ENCODE data around the gene NOS1.

GRCh38 chr12:117300174-117300573 lies 61.3 kb downstream of the NOS1 start:
- TF ChIP-seq, protein P1, sequence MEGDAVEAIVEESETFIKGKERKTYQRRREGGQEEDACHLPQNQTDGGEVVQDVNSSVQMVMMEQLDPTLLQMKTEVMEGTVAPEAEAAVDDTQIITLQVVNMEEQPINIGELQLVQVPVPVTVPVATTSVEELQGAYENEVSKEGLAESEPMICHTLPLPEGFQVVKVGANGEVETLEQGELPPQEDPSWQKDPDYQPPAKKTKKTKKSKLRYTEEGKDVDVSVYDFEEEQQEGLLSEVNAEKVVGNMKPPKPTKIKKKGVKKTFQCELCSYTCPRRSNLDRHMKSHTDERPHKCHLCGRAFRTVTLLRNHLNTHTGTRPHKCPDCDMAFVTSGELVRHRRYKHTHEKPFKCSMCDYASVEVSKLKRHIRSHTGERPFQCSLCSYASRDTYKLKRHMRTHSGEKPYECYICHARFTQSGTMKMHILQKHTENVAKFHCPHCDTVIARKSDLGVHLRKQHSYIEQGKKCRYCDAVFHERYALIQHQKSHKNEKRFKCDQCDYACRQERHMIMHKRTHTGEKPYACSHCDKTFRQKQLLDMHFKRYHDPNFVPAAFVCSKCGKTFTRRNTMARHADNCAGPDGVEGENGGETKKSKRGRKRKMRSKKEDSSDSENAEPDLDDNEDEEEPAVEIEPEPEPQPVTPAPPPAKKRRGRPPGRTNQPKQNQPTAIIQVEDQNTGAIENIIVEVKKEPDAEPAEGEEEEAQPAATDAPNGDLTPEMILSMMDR (conservative IDR thresholded peaks at IDR 0.05 in 1 of 2, IDR thresholded peaks at IDR 0.05 in 1 of 2; ENCODE audit: low read depth in 1 of 2, low read length in 2 of 2), result no peak
- TF ChIP-seq EZH2 (IDR thresholded peaks at IDR 0.05; ENCODE audit: low read length, missing control alignments), result no peak

Measured in fibroblast of lung (primary cell).